Fibroblast of lung (primary cell): Measurements from ENCODE around the gene GXYLT1. TPM values are rescaled to one million over a fixed set of nuclear protein-coding genes. Genes with fewer than 3 reads are reported as not detected.

Experiments
- DNase-seq, 2 donors: peaks; one replicate each; pipeline versions ENCODE4 v3.0.0 to v3.0.0-alpha.2; 2010; ENCODE audit warnings: low read depth in 2 of 2
- H2AFZ ChIP-seq: 2 replicates; pipeline ENCODE4 v1.5.1; 2012; ENCODE audit warnings: low read length, control low read depth, inconsistent platforms
- H3K27ac ChIP-seq: 2 replicates; pipeline ENCODE4 v1.5.1; 2011; ENCODE audit warnings: low read length, control low read depth; ENCODE audit not compliant: insufficient read depth
- H3K27me3 ChIP-seq: 2 replicates; pipeline ENCODE4 v1.5.1; 2011; ENCODE audit warnings: mild to moderate bottlenecking, low read length; ENCODE audit not compliant: control insufficient read depth, insufficient read depth
- H3K36me3 ChIP-seq: 2 replicates; pipeline ENCODE4 v1.5.1; 2011; ENCODE audit warnings: low read length; ENCODE audit not compliant: control insufficient read depth, insufficient read depth
- H3K4me1 ChIP-seq: 2 replicates; pipeline ENCODE4 v1.5.1; 2011; ENCODE audit warnings: low read length; ENCODE audit not compliant: control insufficient read depth, insufficient read depth; ENCODE audit errors: extremely low read depth
- H3K4me2 ChIP-seq: 2 replicates; pipeline ENCODE4 v1.5.1; 2011; ENCODE audit warnings: low read length, control low read depth; ENCODE audit not compliant: insufficient read depth; ENCODE audit errors: extremely low read depth
- H3K4me3 ChIP-seq, 4 experiments: fragments of 200-600 bp in 1 of 4; sonication (generic) in 1 of 4; replicated peaks in 1 of 4; 2 replicates each; pipeline ENCODE4 v1.5.1; 2011 to 2016; ENCODE audit warnings: low read length in 4 of 4, low read depth in 3 of 4, mild to moderate bottlenecking in 3 of 4, control low read depth in 2 of 4, inconsistent platforms in 1 of 4, mixed read lengths in 1 of 4; ENCODE audit not compliant: insufficient read depth in 1 of 4; ENCODE audit errors: control extremely low read depth in 1 of 4
- H3K79me2 ChIP-seq: 2 replicates; pipeline ENCODE4 v1.5.1; 2012; ENCODE audit warnings: mild to moderate bottlenecking, low read length, inconsistent platforms; ENCODE audit not compliant: control insufficient read depth, insufficient read depth
- H3K9ac ChIP-seq: 2 replicates; pipeline ENCODE4 v1.5.1; 2011; ENCODE audit warnings: mild to moderate bottlenecking, low read length, control low read depth; ENCODE audit not compliant: insufficient read depth
- H3K9me3 ChIP-seq: 2 replicates; pipeline ENCODE4 v1.5.1; 2012; ENCODE audit warnings: low read depth, low read length; ENCODE audit not compliant: control insufficient read depth, insufficient read depth
- H4K20me1 ChIP-seq: 2 replicates; pipeline ENCODE4 v1.5.1; 2011; ENCODE audit warnings: low read length; ENCODE audit not compliant: control insufficient read depth, insufficient read depth; ENCODE audit errors: extremely low read depth
- EZH2 ChIP-seq: IDR thresholded peaks from 2 replicates; pipeline ENCODE4 v1.5.1; 2012; ENCODE audit warnings: low read length, control low read depth, mild to moderate bottlenecking; ENCODE audit errors: missing control alignments
- polyA plus RNA-seq, 2 donors: library from polyadenylated mRNA; depleted of rRNA in 1 of 2; stranded (reverse) in 1 of 2; unstranded in 1 of 2; fragments of >200 nt; gene quantifications; 2 replicates each; pipeline ENCODE4 v1.2.1, GENCODE V29; 2011 to 2012; ENCODE audit warnings: missing spikeins in 1 of 2
- total RNA-seq: library from RNA; depleted of rRNA; stranded (reverse); fragments of >200 nt; gene quantifications from 2 replicates; pipeline ENCODE4 v1.2.1, GENCODE V29; 2014
- TF ChIP-seq, protein P1 (sequence below), 2 donors: IDR thresholded peaks in 1 of 2; conservative IDR thresholded peaks in 1 of 2; 1 replicate in 1 of 2; 2 replicates in 1 of 2; pipeline ENCODE4 v1.5.1; 2011 to 2012; ENCODE audit warnings: low read length in 2 of 2, control low read depth in 1 of 2, inconsistent platforms in 1 of 2, low read depth in 1 of 2, mild to moderate bottlenecking in 1 of 2

Gene GXYLT1
- total and polyA plus RNA-seq, 2 donors (not counting 1 experiment from before 2014, with no cell fraction given) = 10.7 to 14.8 TPM

DNA sequence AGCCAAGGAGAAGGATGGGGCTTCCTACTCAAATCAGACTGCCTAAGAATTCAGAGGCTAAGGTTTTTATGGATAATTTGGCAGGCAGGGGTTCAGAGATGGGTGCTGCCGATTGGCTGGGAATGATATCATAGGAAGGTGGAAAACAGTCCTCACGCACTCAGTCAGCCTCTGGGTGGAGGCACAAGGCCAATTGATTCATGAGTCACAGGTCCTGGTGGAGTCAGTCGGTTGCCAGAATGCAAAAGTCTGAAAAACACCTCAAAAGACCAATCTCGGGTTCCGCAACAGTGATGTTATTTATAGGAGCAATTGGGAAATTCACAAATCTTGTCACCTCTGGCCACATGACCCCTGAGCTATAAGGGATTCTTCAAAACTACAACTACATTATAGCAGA is 105.5 kb downstream of the GXYLT1 start:
- Histone ChIP-seq H3K4me2 (no peak overlapping the region), H3K4me3 (no peak overlapping the region), H4K20me1 (no peaks in the 10 kb centered on the region), H2AFZ (no peak overlapping the region), H3K9me3 (no peaks in the 10 kb centered on the region), H3K79me2 (no peaks in the 10 kb centered on the region), H3K27ac (no peak overlapping the region), H3K27me3 (no peaks in the 10 kb centered on the region), H3K36me3 (no peaks in the 10 kb centered on the region), H3K9ac (no peak overlapping the region), H3K4me1 (no peaks in the 10 kb centered on the region)
- peak; percentile 31 to 94 for DNase-seq
- TF ChIP-seq EZH2 = no peak
- TF ChIP-seq, protein P1, sequence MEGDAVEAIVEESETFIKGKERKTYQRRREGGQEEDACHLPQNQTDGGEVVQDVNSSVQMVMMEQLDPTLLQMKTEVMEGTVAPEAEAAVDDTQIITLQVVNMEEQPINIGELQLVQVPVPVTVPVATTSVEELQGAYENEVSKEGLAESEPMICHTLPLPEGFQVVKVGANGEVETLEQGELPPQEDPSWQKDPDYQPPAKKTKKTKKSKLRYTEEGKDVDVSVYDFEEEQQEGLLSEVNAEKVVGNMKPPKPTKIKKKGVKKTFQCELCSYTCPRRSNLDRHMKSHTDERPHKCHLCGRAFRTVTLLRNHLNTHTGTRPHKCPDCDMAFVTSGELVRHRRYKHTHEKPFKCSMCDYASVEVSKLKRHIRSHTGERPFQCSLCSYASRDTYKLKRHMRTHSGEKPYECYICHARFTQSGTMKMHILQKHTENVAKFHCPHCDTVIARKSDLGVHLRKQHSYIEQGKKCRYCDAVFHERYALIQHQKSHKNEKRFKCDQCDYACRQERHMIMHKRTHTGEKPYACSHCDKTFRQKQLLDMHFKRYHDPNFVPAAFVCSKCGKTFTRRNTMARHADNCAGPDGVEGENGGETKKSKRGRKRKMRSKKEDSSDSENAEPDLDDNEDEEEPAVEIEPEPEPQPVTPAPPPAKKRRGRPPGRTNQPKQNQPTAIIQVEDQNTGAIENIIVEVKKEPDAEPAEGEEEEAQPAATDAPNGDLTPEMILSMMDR (conservative IDR thresholded peaks at IDR 0.05 in 1 of 2, IDR thresholded peaks at IDR 0.05 in 1 of 2; ENCODE audit: low read depth in 1 of 2, low read length in 2 of 2) = no peak

DNA sequence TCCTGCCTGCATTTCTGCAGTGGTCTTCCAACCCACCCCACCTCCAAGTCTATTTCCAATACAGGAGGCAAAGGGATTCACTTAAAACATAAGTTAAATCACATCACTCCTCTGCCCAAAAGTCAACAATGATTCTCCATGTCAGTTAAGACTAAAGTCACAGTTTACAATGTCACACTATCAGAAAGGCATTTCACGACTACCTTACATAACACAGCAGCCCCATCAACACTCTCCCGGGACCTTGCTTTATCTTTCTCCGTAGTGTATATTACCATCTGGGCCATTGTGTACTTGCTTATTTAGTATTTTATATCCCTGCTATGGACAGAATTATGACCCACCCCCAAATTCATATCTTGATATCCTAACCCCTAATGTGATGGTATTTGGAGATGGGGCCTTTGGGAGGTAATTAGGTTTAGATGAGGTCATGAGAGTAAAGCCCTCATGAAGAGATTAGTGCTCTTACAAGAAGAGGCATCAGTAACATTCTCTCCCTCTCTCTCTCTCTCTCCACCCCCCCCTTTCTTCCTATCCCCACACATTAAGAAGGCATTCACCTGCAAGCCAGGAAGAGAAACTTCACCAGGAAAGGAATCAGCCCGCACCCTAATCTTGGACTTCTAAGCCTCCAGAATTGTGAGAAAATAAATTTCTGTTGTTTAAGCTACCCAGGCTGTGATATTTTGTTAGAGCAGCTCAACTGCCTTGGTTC is 112.7 kb downstream of the GXYLT1 start:
- Histone ChIP-seq H4K20me1 (no peaks in the 10 kb centered on the region), H3K27ac (no peak overlapping the region), H3K27me3 (no peaks in the 10 kb centered on the region), H3K9ac (no peak overlapping the region), H3K9me3 (no peaks in the 10 kb centered on the region), H3K4me3 (no peak overlapping the region), H3K36me3 (no peaks in the 10 kb centered on the region), H3K4me2 (no peak overlapping the region), H3K79me2 (no peaks in the 10 kb centered on the region), H3K4me1 (no peaks in the 10 kb centered on the region), H2AFZ (no peak overlapping the region)
- no peak for TF ChIP-seq EZH2
- TF ChIP-seq, protein P1 (conservative IDR thresholded peaks at IDR 0.05 in 1 of 2, IDR thresholded peaks at IDR 0.05 in 1 of 2; ENCODE audit: low read depth in 1 of 2, low read length in 2 of 2) = no peak
- no peak for DNase-seq

Other genes starting within 250 kb of the GXYLT1 start
- 9.0 and 18.0 TPM in 2 replicates for gene YAF2, start 93.4 kb upstream of the GXYLT1 start, total RNA-seq
- 12.2 and 25.2 TPM in 2 replicates for gene YAF2, start 93.4 kb upstream of the GXYLT1 start, polyA plus RNA-seq
- 31.2 and 32.1 TPM in 2 replicates for gene ZCRB1, start 181.2 kb upstream of the GXYLT1 start, total RNA-seq
- gene ZCRB1, start 181.2 kb upstream of the GXYLT1 start, polyA plus RNA-seq = 64.4 and 78.0 TPM in 2 replicates
- 43.1 and 47.6 TPM in 2 replicates for gene PPHLN1, start 181.3 kb upstream of the GXYLT1 start, total RNA-seq
- 90.7 and 91.4 TPM in 2 replicates for gene PPHLN1, start 181.3 kb upstream of the GXYLT1 start, polyA plus RNA-seq